ENCODE data around the gene SLC66A1.

- TF ChIP-seq CBX2 (IDR thresholded peaks at IDR 0.05; ENCODE audit: borderline replicate concordance, low read depth) (no peak), CHD4 (IDR thresholded peaks at IDR 0.05; ENCODE audit: borderline replicate concordance) (no peak), NFE2L2 (conservative IDR thresholded peaks at IDR 0.05; ENCODE audit: low read length) (no peak), CTCF (IDR thresholded peaks at IDR 0.05) (no peak), EP300 (IDR thresholded peaks at IDR 0.05) (no peak), POLR2A (IDR thresholded peaks at IDR 0.05; ENCODE audit: low read length) (no peak), MAFK (IDR thresholded peaks at IDR 0.05; ENCODE audit: partially characterized antibody) (no peak), CEBPB (IDR thresholded peaks at IDR 0.05) (no peak), HOXA7 (CRISPR knock-in tag; IDR thresholded peaks at IDR 0.05) (no peak), BHLHE40 (IDR thresholded peaks at IDR 0.05; ENCODE audit: low read depth, low read length) (no peak), HDAC2 (IDR thresholded peaks at IDR 0.05) (no peak), MAX (IDR thresholded peaks at IDR 0.05) (no peak), PHF8 (IDR thresholded peaks at IDR 0.05; ENCODE audit: borderline replicate concordance, low read depth) (no peak), ESRRA (IDR thresholded peaks at IDR 0.05; ENCODE audit: borderline replicate concordance, low read length) (no peak)
Observed at GRCh38 chr1:19300211-19300610, 11.9 kb upstream of the SLC66A1 start.

Measured in A549 (cell line).